Stimulated activated CD4-positive, alpha-beta T cell treated with anti-CD3 and anti-CD28 coated beads, Interleukin-15, amount 100 ng/mL, for 1 hour (primary cell): ENCODE measurements around the gene ZNF217.
"Not testable (repeated sequence)": the region's sequence is repeated elsewhere in the genome, so short reads cannot be mapped to it uniquely, and the experiment has no call there.

ENCODE experiments used
- DNase-seq, 2 donors: peaks; one replicate each; pipeline ENCODE4 v3.0.0-alpha.2; 2020; ENCODE audit warnings: low read depth in 1 of 2, low spot score in 1 of 2

Gene ZNF217

GRCh38 chr20:53534037-53534436 is 59.6 kb downstream of the ZNF217 start:
- no peak for DNase-seq

GRCh38 chr20:53533500-53533899 is 60.1 kb downstream of the ZNF217 start:
- DNase-seq = no peak

- DNase-seq = not testable (repeated sequence)
Observed at GRCh38 chr20:53532654-53533312, 60.9 kb downstream of the ZNF217 start.

- DNase-seq = no peak
Observed at GRCh38 chr20:53530440-53530839, 63.2 kb downstream of the ZNF217 start.

GRCh38 chr20:53529658-53530057 is 64.0 kb downstream of the ZNF217 start:
- no peak for DNase-seq

- no peak for DNase-seq
Observed at GRCh38 chr20:53527196-53527595, 66.4 kb downstream of the ZNF217 start.

GRCh38 chr20:53524589-53525312 is 68.9 kb downstream of the ZNF217 start:
- no peak for DNase-seq

GRCh38 chr20:53523615-53524014 is 70.0 kb downstream of the ZNF217 start:
- not testable (repeated sequence) for DNase-seq

GRCh38 chr20:53522696-53523095 is 70.9 kb downstream of the ZNF217 start:
- DNase-seq = no peak

GRCh38 chr20:53522026-53522425 is 71.6 kb downstream of the ZNF217 start:
- DNase-seq = no peak

- DNase-seq = not testable (repeated sequence)
Observed at GRCh38 chr20:53521421-53521820, 72.2 kb downstream of the ZNF217 start.

- no peak for DNase-seq
Observed at GRCh38 chr20:53517146-53517545, 76.5 kb downstream of the ZNF217 start.
